H1 (cell line): Measurements from ENCODE around the gene HTD2.

ENCODE experiments used
- POLR2A ChIP-seq, 2 experiments: IDR thresholded peaks; 1 replicate in 1 of 2; 2 replicates in 1 of 2; pipeline ENCODE4 v1.6.1; 2011; ENCODE audit warnings: low read depth in 2 of 2, low read length in 2 of 2, mild to moderate bottlenecking in 2 of 2; ENCODE audit errors: control extremely low read depth in 1 of 2
- RNF2 ChIP-seq: fragments of 200-900, 300-1000 bp; sonication (generic); IDR thresholded peaks from 2 replicates; pipeline ENCODE4 v1.7.1; 2016; ENCODE audit warnings: borderline replicate concordance, low read depth, mild to moderate bottlenecking, antibody characterized with exemption, low read length; ENCODE audit not compliant: poor library complexity, severe bottlenecking; ENCODE audit errors: missing control alignments
- TF ChIP-seq, protein P1 (sequence below), 3 experiments: IDR thresholded peaks; 1 replicate in 2 of 3; 2 replicates in 1 of 3; pipeline versions ENCODE4 v1.5.1 to v1.6.1; 2011; ENCODE audit warnings: low read length in 3 of 3, mild to moderate bottlenecking in 3 of 3, inconsistent platforms in 2 of 3, low read depth in 1 of 3, moderate library complexity in 1 of 3; ENCODE audit not compliant: insufficient read depth in 1 of 3; ENCODE audit errors: control extremely low read depth in 1 of 3
- TF ChIP-seq, protein P2 (sequence below): IDR thresholded peaks from 2 replicates; pipeline ENCODE4 v1.6.1; 2011; ENCODE audit warnings: low read length, improper control_type of control experiment

DNA sequence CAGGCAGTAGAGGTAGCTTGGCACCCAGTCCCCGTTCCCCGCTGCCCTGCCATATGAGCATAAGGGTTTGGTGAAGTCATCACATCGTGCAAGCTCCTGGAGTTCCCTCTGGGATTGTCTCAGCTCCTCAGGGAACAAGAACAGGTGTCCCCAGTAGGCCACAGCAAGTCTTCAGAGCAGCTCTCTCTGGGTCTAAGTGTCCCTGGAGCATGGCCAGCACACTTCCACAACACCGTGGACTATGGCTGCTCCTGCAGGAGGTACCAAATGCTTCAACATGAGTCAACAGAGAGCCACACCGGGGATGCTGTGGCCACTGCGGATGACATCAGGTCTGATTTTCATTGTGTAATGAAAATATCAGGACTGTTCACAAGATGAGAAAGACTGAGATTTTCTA is 45.6 kb upstream of the HTD2 start:
- TF ChIP-seq, protein P1, sequence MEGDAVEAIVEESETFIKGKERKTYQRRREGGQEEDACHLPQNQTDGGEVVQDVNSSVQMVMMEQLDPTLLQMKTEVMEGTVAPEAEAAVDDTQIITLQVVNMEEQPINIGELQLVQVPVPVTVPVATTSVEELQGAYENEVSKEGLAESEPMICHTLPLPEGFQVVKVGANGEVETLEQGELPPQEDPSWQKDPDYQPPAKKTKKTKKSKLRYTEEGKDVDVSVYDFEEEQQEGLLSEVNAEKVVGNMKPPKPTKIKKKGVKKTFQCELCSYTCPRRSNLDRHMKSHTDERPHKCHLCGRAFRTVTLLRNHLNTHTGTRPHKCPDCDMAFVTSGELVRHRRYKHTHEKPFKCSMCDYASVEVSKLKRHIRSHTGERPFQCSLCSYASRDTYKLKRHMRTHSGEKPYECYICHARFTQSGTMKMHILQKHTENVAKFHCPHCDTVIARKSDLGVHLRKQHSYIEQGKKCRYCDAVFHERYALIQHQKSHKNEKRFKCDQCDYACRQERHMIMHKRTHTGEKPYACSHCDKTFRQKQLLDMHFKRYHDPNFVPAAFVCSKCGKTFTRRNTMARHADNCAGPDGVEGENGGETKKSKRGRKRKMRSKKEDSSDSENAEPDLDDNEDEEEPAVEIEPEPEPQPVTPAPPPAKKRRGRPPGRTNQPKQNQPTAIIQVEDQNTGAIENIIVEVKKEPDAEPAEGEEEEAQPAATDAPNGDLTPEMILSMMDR (IDR thresholded peaks at IDR 0.05; ENCODE audit: control extremely low read depth in 1 of 3, insufficient read depth in 1 of 3, low read depth in 1 of 3, low read length in 3 of 3) = no peak
- no peak for TF ChIP-seq POLR2A (IDR thresholded peaks at IDR 0.05; ENCODE audit: control extremely low read depth in 1 of 2, low read depth in 2 of 2, low read length in 2 of 2)
- TF ChIP-seq, protein P2, sequence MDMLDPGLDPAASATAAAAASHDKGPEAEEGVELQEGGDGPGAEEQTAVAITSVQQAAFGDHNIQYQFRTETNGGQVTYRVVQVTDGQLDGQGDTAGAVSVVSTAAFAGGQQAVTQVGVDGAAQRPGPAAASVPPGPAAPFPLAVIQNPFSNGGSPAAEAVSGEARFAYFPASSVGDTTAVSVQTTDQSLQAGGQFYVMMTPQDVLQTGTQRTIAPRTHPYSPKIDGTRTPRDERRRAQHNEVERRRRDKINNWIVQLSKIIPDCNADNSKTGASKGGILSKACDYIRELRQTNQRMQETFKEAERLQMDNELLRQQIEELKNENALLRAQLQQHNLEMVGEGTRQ = no peak
- no peak for TF ChIP-seq RNF2
